Erythroblast (primary cell): ENCODE measurements around the gene LGMN.

Experiments used
- GATA1 ChIP-seq: IDR thresholded peaks from 2 replicates; pipeline ENCODE4 v1.6.1; 2011; ENCODE audit warnings: low read depth, mild to moderate bottlenecking, control low read depth, low read length, moderate library complexity
- POLR2A ChIP-seq: IDR thresholded peaks from 2 replicates; pipeline ENCODE4 v1.6.1; 2011; ENCODE audit warnings: mild to moderate bottlenecking, low read length

- TF ChIP-seq POLR2A (no peak), GATA1 (no peak)
Observed at GRCh38 chr14:92706386-92706785, 42.0 kb downstream of the LGMN start.
